CD1c-positive myeloid dendritic cell (primary cell): ENCODE results near the gene TIGD6.

Experiments
- DNase-seq: peaks from one replicate; pipeline ENCODE4 v3.0.0-alpha.2; 2016; ENCODE audit errors: extremely low spot score

The TIGD6 gene

DNA sequence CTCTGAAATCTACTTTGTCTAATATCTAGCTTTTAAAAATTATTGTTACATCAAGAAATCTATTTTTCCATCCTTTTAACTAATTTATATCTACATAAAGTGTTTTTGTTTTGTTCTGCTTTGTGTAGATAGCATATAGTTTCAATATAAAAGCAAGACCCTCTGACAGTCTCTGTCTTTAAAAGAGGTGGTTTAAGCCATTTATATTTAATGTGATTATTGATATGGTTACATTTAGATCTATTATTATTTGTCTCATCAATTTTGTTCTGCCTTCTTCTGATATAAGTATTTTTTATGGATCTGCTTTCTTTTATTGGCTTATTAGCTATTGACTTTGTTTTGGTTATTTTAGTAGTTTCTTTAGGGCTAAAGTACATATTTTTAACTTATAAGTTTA lies 16.1 kb upstream of the TIGD6 start:
- no peak for DNase-seq

DNA sequence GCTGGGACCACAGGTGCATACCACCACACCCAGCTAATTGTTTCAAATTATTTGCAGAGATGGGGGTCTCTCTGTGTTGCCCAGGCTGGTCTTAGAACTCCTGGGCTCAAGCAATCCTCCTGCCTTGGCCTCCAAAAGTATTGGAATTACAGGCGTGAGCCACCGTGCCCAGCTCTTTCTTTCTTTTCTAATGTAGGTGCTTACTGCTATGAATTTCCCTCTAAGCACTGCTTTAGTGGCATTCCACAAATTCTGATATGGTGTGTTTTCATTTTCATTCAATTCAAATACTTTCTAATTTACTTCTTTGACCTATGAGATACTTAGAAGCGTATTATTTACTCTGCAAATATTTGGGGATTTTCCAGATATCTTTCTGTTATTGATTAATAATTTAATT lies 15.0 kb upstream of the TIGD6 start:
- DNase-seq: no peak

DNA sequence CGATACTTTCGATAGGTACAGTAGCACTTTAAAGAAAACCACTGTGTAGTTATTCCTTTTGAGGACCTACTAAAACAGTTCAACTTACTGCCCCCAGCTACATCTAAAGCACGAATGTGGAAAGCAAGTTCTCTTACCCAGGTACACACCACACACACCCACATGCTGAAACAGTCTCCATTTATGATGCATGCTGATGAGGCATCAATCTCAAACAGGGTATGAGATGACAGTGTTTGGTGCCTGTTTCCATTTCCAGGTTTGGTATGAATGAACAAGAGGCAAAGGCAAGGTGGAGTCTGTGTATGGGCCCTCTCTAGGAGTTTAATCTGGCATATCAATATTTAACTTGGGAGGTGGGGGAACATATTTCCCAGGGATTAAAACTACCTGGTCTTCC lies 14.0 kb upstream of the TIGD6 start:
- no peak for DNase-seq

DNA sequence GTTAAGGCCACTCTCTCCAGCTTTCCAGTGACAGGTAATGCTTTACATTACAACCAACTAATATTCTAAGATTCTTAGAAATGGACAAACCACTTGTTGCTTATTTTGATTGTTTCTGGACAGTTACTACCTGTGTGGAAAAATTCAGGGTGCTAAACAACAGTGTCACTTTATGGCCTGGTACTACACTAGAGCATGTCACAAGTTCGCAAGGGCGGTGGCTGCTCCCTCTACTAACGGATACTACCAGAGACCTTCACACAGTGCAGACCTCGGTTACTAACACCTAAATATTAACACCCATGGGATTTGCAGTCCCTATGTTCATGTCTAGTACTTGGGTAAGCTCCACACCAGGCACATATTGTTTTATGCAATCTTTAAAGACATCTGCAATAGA lies 13.5 kb upstream of the TIGD6 start:
- DNase-seq: no peak

DNA sequence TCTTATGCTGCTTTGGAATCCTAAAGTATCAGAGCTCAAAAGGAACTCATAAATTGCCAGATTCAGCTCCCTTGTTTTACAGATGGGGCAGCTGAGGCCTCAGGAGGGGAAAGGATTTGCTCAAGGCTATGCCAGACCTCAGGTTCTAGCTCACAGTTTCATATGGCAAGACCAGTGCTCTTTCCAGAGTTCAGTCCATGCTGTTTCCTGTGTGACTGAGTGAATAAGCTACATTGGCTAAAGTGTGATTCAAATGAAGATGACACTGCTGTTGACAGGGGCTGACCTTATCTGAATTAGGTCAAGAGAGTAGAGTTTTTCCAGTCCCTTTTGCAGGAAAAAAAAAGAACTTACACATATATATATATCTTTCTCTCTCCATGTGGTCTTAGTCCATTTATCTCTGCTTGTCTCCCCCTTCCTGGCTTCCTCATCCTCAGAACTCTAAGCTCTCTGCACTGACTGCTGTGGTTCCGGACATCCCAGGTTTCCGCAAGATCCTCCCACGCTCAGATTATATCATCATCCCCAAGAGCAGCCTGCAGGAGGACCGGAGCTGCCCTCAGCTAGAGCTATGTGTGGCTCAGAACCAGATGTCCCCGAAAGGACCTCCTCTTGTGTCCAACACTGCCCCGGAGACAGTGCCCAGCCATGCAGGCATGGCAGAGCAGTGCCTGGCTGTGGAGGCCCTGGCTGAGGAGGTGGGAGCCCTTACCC lies 9.4 kb upstream of the TIGD6 start:
- no peak for DNase-seq

- DNase-seq: no peak
Measured at GRCh38 chr5:150007050-150007449, 6.6 kb upstream of the TIGD6 start.

GRCh38 chr5:150006318-150006717 lies 5.9 kb upstream of the TIGD6 start:
- DNase-seq: no peak

GRCh38 chr5:150001660-150002486 lies 1.4 kb upstream of the TIGD6 start:
- DNase-seq: peak; percentile 84

DNA sequence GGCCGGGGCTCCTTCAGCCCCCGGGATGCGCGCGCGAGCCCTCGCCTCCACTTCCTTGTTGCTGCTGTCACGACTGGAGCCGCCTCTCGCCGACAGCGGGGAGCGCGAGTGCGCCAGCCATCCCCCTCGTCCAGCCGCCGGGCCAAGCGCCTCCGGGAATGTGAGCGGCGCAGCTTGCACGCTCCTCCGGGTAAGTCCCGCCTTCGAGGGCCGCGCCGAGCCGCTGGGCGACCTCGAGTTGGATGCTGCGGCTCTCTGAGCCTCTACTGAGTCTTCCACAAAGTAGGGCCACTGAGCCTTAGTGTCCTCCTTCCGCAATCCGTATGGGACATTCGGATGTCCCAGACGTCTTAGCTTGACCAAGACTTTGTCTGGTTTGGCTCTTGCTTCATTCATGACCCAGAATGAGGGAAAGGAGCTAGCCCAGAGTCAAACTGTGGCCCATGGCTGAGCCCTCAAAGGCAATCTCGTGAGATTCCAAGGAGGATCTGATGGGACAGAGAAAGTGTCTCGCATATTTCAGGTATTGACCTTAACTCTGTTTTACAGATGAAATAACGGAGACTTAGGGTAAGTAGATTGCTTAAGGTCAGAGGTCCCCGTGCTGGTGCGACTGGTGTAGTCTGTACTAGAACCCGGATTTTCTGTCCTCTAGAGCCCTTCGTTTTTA lies 671 bp upstream of the TIGD6 start:
- peak; percentile 60 for DNase-seq

GRCh38 chr5:149999866-150000255 lies 593 bp downstream of the TIGD6 start:
- peak; percentile 69 for DNase-seq

DNA sequence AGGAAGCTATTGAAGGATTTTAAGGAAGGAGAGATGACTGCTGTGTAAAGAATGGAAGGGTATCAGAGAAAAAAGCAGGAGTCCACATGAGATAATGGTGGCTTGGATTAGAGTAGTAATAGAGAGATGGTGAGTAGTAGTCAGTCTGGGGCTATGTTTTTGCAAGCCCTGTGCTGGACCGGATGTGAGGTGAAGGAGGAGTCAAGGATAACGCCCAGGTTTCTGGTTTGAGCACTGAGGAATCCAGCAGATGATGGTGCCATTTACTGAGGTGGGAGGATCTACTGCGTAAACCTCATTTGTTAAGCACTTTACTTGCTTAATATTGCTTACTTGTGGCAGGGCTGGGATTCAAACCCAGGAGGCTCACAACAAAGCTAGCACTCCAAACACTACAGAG lies 1.1 kb downstream of the TIGD6 start:
- DNase-seq: no peak

GRCh38 chr5:149998281-149998680 lies 2.2 kb downstream of the TIGD6 start:
- DNase-seq: no peak

- no peak for DNase-seq
Measured at GRCh38 chr5:149996205-149996890, 4.1 kb downstream of the TIGD6 start.

DNA sequence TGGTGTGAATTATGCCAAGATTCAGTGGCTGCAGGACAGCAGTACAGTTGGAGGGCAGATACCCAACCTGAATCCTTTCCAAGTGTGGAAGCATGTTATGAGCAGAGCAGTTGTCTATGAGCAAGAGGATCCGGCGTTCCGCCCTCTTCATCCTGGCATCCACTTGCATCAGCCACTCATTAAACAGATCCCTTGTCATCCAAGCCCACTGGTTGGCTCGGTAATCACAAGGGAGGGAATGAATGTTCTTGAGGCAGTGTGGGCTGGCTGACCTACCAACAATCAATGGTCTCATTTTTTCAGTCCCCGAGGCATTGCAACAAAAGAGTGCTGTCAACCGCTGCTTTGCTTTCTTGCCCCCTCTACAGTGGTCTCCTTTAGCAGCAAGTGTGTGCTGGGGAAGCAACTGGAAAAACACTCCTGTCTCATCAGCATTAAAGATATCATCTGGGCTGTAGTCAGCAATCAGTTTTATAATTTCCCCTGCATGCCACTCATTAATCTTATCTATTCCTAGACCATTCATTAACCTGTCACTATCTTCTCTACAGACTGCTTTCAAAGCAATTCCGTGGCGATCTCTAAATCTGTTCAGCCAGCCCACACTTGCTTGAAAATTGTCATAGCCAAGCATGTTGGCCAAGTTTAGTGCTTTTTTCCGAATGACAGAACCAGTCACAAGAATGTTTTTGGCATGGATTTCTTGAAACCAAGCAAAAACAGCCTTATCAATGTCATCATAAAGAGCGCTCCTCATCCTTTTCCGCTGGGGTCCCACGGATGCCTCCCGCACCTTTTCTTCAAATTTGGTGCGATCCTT lies 4.9 kb downstream of the TIGD6 start:
- DNase-seq: no peak

DNA sequence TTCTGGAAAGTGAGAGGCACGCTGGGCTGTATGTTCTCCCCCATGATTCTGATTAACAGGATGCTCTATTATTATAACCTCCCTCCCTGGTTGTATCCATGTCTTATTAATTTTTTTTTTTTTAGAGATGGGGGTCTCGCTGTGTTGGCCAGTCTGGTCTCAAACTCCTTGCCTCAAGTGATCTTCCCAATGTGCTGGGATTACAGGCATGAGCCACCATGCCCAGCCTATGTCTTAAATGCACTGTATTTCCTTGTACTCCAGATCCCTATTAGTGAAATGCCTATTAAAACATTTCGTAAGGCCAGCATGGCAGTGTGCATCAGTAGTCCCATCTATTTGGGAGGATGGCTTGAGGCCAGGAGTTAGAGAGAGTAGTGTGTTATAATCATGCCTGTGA lies 7.0 kb downstream of the TIGD6 start:
- DNase-seq: no peak

DNA sequence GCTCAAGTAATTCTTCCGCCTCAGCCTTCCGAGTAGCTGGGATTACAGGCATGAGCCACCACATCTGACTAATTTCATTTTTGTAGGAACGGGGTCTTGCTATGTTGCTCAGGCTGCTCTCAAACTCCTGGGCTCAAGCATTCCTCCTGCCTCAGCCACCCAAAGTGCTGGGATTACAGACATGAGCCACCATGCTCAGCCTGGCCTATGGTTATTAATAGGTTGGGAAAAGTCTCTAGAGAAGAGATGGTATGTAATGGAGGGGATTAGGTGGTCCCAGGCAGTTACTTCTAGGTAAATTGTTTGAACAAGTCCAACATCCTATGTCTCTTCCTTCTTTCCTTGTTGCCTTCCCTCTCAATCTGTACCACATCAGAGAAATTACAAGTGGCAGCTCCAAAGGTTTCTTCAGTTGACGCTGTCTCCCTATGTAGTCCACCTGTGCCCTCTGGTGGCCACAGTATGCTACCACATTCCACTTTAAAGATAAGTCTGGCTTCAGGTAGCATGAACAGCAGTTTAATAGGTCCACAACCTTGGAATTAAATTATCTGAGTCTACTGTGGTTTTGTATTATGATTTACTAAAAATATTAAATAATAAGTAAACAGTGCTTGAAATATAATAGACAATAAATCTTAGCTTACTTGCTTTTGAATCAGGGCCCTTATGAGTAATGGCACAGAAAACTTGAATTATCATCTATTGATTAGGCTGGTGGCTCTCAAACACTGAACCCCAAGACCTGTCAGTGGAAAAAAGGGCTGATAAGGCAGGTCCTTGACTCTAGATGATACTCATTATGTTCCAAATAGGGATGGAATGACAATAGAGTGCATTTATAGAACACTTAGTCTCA lies 9.7 kb downstream of the TIGD6 start:
- peak; percentile 79 for DNase-seq

DNA sequence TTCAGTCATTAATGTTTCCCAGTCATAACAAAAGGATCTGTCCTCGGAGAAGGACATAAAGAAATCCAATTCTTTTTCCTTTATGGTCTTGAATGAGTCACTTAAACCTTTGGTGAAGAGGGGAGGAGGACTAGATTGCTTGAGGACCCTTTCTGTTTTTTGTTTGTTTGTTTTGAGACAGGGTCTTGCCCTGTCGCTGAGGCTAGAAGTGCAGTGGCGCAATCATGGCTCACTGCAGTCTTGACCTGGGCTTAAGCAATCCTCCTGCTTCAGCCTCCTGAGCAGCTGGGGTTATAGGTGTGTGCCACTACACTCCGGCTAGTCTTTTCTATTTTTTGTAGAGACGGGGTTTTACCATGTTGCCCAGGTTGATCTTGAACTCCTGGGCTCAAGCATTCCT lies 12.3 kb downstream of the TIGD6 start:
- no peak for DNase-seq

GRCh38 chr5:149982505-149982904 lies 17.9 kb downstream of the TIGD6 start:
- DNase-seq: no peak

DNA sequence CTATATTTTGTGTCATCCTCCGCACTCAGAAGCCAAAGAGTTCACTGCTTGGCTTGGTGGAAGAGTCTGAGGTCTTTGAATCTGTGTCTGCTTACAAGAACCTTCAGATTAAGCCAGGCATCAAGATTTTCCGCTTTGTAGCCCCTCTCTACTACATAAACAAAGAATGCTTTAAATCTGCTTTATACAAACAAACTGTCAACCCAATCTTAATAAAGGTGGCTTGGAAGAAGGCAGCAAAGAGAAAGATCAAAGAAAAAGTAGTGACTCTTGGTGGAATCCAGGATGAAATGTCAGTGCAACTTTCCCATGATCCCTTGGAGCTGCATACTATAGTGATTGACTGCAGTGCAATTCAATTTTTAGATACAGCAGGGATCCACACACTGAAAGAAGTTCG lies 19.2 kb downstream of the TIGD6 start:
- no peak for DNase-seq

DNA sequence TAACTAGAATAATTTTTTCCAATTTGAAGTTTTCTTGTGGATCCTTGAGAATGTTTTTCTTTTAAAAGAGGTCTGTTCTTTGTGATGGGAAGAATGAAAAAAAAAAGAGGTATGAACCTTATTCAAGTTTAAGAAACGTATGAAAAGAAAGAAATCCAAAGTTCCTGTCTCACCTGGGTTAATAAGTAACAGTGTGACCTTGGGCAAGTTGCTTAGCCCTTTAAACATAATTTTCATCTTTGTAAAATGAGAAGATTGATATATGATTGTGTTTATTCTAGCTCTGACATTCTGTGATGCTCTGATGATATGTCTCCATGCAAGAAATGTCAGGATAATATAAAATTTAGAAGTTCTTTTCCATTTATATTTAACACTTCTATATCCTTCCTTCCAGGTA lies 20.6 kb downstream of the TIGD6 start:
- DNase-seq: no peak
